H1 (cell line): ENCODE data around the gene SLAMF6. TPM values are rescaled to one million over a fixed set of nuclear protein-coding genes. Genes with fewer than 3 reads are reported as not detected.

Source experiments
- CTCF ChIA-PET: fragments of 300-600 bp; sonication (Branson Sonifier 250); formaldehyde crosslinking; loops from one replicate; lab custom pipeline; 2021; ENCODE audit not compliant: partially characterized antibody; lab: Charles Lee
- POLR2A ChIA-PET: fragments of 300-600 bp; sonication (Branson Sonifier 250); formaldehyde crosslinking; loops from one replicate; lab custom pipeline; 2021; ENCODE audit warnings: inconsistent platforms; ENCODE audit not compliant: partially characterized antibody; lab: Charles Lee
- DNase-seq, 2 experiments: peaks; one replicate each; pipeline versions ENCODE4 v3.0.0 to v3.0.0-alpha.2; 2010 to 2022; ENCODE audit warnings: low spot score in 2 of 2, low read depth in 1 of 2, mixed read lengths in 1 of 2
- FAIRE-seq: peaks from 2 replicates; lab custom pipeline; 2011; peaks lifted over from hg19 to GRCh38; lab: Jason Lieb, UNC
- H2AFZ ChIP-seq: 2 replicates; pipeline ENCODE4 v1.8.1; 2012; ENCODE audit warnings: low read length, inconsistent platforms
- H2AK5ac ChIP-seq: 2 replicates; pipeline ENCODE4 v1.6.1; 2013; ENCODE audit warnings: low read depth, low read length
- H2BK120ac ChIP-seq: replicated peaks from 2 replicates; pipeline ENCODE3; 2013; ENCODE audit warnings: low read depth, low read length, inconsistent platforms
- H2BK12ac ChIP-seq: 2 replicates; pipeline ENCODE4 v1.6.1; 2013; ENCODE audit warnings: low read depth, low read length
- H2BK15ac ChIP-seq: 2 replicates; pipeline ENCODE4 v1.6.1; 2013; ENCODE audit warnings: low read length
- H2BK20ac ChIP-seq: 2 replicates; pipeline ENCODE4 v1.6.1; 2013; ENCODE audit warnings: low read length
- H2BK5ac ChIP-seq: 2 replicates; pipeline ENCODE4 v1.6.1; 2013; ENCODE audit warnings: low read depth, low read length
- H3K14ac ChIP-seq: 2 replicates; pipeline ENCODE4 v1.6.1; 2013; ENCODE audit warnings: inconsistent platforms; ENCODE audit not compliant: insufficient read length
- H3K18ac ChIP-seq: 2 replicates; pipeline ENCODE4 v1.6.1; 2013; ENCODE audit warnings: low read length; ENCODE audit errors: extremely low read depth
- H3K23ac ChIP-seq: 2 replicates; pipeline ENCODE4 v1.6.1; 2013; ENCODE audit warnings: inconsistent platforms; ENCODE audit not compliant: insufficient read length
- H3K23me2 ChIP-seq: 2 replicates; pipeline ENCODE4 v1.6.1; 2013; ENCODE audit warnings: low read depth, low read length
- H3K27ac ChIP-seq: 2 replicates; pipeline ENCODE4 v1.6.1; 2011; ENCODE audit warnings: low read depth, low read length, inconsistent platforms
- H3K27me3 ChIP-seq, 4 experiments: replicated peaks in 1 of 4; 1 replicate in 1 of 4; 2 replicates in 3 of 4; pipeline versions ENCODE4 v1.6.1 to v1.8.1; 2011 to 2013; ENCODE audit warnings: low read length in 3 of 4, mild to moderate bottlenecking in 3 of 4, inconsistent platforms in 2 of 4, mixed read lengths in 2 of 4, moderate library complexity in 1 of 4; ENCODE audit not compliant: control insufficient read depth in 3 of 4, insufficient read depth in 3 of 4; ENCODE audit errors: extremely low read depth in 1 of 4
- H3K36me3 ChIP-seq, 4 experiments: 2 replicates each; pipeline versions ENCODE4 v1.6.1 to v1.8.1; 2011 to 2013; ENCODE audit warnings: mild to moderate bottlenecking in 4 of 4, low read length in 3 of 4, moderate library complexity in 2 of 4, control low read depth in 1 of 4, inconsistent platforms in 1 of 4; ENCODE audit not compliant: insufficient read depth in 4 of 4, control insufficient read depth in 2 of 4
- H3K4ac ChIP-seq: replicated peaks from 2 replicates; pipeline ENCODE3; 2013; ENCODE audit warnings: low read length, low read depth, mixed read lengths, inconsistent platforms; ENCODE audit not compliant: insufficient read length
- H3K4me1 ChIP-seq, 4 experiments: replicated peaks in 1 of 4; 1 replicate in 1 of 4; 2 replicates in 3 of 4; pipeline versions ENCODE4 v1.6.1 to v1.8.1; 2011 to 2013; ENCODE audit warnings: low read length in 3 of 4, inconsistent platforms in 2 of 4, mixed read lengths in 1 of 4; ENCODE audit not compliant: insufficient read depth in 4 of 4, control insufficient read depth in 3 of 4
- H3K4me2 ChIP-seq, 2 experiments: 2 replicates each; pipeline versions ENCODE4 v1.6.1 to v1.8.1; 2011 to 2013; ENCODE audit warnings: low read depth in 2 of 2, low read length in 2 of 2, control low read depth in 1 of 2, inconsistent platforms in 1 of 2, mild to moderate bottlenecking in 1 of 2; ENCODE audit not compliant: insufficient read depth in 1 of 2
- H3K4me3 ChIP-seq, 4 experiments: fragments of 200-600, 300-600 bp in 1 of 4; sonication (generic), shearing (Covaris generic), sonication (Bioruptor Twin) in 1 of 4; 2 replicates each; pipeline versions ENCODE4 v1.5.1 to v1.8.1; 2011 to 2016; ENCODE audit warnings: low read length in 4 of 4, low read depth in 3 of 4, control low read depth in 2 of 4, inconsistent platforms in 2 of 4, mild to moderate bottlenecking in 2 of 4, mixed read lengths in 1 of 4, moderate library complexity in 1 of 4; ENCODE audit not compliant: insufficient read depth in 2 of 4; ENCODE audit errors: extremely low read depth in 1 of 4
- H3K56ac ChIP-seq: replicated peaks from 2 replicates; pipeline ENCODE3; 2013; ENCODE audit warnings: low read depth, mild to moderate bottlenecking, mixed read lengths, low read length, inconsistent platforms; ENCODE audit not compliant: insufficient read length
- H3K79me1 ChIP-seq: 2 replicates; pipeline ENCODE4 v1.6.1; 2013; ENCODE audit warnings: low read depth, low read length, control low read depth
- H3K79me2 ChIP-seq, 2 experiments: 2 replicates each; pipeline versions ENCODE4 v1.6.1 to v1.8.1; 2012 to 2013; ENCODE audit warnings: low read length in 2 of 2, mild to moderate bottlenecking in 2 of 2, inconsistent platforms in 1 of 2; ENCODE audit not compliant: insufficient read depth in 2 of 2, control insufficient read depth in 1 of 2
- H3K9ac ChIP-seq, 4 experiments: replicated peaks in 1 of 4; 1 replicate in 1 of 4; 2 replicates in 3 of 4; pipeline versions ENCODE4 v1.6.1 to v1.8.1; 2011 to 2013; ENCODE audit warnings: low read depth in 3 of 4, low read length in 3 of 4, control low read depth in 2 of 4, mild to moderate bottlenecking in 2 of 4, moderate library complexity in 2 of 4, inconsistent platforms in 1 of 4; ENCODE audit errors: extremely low read depth in 1 of 4
- H3K9me3 ChIP-seq, 2 experiments: 2 replicates each; pipeline versions ENCODE4 v1.6.1 to v1.8.1; 2012 to 2013; ENCODE audit warnings: mild to moderate bottlenecking in 2 of 2, moderate library complexity in 2 of 2, control low read depth in 1 of 2, inconsistent platforms in 1 of 2, low read depth in 1 of 2, low read length in 1 of 2, mixed read lengths in 1 of 2; ENCODE audit not compliant: insufficient read depth in 2 of 2
- H4K20me1 ChIP-seq, 2 experiments: replicated peaks in 1 of 2; 2 replicates each; pipeline versions ENCODE3 to v1.8.1; 2011 to 2013; ENCODE audit warnings: inconsistent platforms in 2 of 2, low read length in 2 of 2, mild to moderate bottlenecking in 1 of 2; ENCODE audit not compliant: insufficient read depth in 2 of 2, control insufficient read depth in 1 of 2
- H4K5ac ChIP-seq: 2 replicates; pipeline ENCODE4 v1.6.1; 2013; ENCODE audit warnings: low read length, low read depth, mixed read lengths, inconsistent platforms; ENCODE audit not compliant: insufficient read length
- H4K8ac ChIP-seq: 2 replicates; pipeline ENCODE4 v1.8.0; 2013; ENCODE audit warnings: mild to moderate bottlenecking, moderate library complexity, low read length, inconsistent platforms; ENCODE audit not compliant: insufficient read depth; ENCODE audit errors: extremely low read depth
- H4K91ac ChIP-seq: replicated peaks from 2 replicates; pipeline ENCODE3; 2013; ENCODE audit warnings: low read length, mixed read lengths, inconsistent platforms; ENCODE audit not compliant: insufficient read length
- EGR1 ChIP-seq: IDR thresholded peaks from 2 replicates; pipeline ENCODE4 v1.6.1; 2011; ENCODE audit warnings: low read depth, low read length, borderline replicate concordance
- EP300 ChIP-seq, 2 experiments: IDR thresholded peaks; 1 replicate in 1 of 2; 2 replicates in 1 of 2; pipeline ENCODE4 v1.6.1; 2011 to 2012; ENCODE audit warnings: low read depth in 2 of 2, low read length in 2 of 2, mild to moderate bottlenecking in 2 of 2, borderline replicate concordance in 1 of 2, inconsistent platforms in 1 of 2, moderate library complexity in 1 of 2
- EZH2 ChIP-seq: fragments of 200-600 bp; sonication (generic); IDR thresholded peaks from 2 replicates; pipeline ENCODE4 v1.7.1; 2012; ENCODE audit warnings: low read depth, mild to moderate bottlenecking, moderate library complexity, low read length, inconsistent platforms; ENCODE audit not compliant: severe bottlenecking
- PHF8 ChIP-seq: fragments of 200-600 bp; sonication (generic); conservative IDR thresholded peaks from 2 replicates; pipeline ENCODE4 v1.7.1; 2012; ENCODE audit warnings: low read depth, mild to moderate bottlenecking, inconsistent platforms, low read length, moderate library complexity
- SAP30 ChIP-seq: fragments of 300-600 bp; sonication (generic); IDR thresholded peaks from 2 replicates; pipeline ENCODE4 v1.7.1; 2012; ENCODE audit warnings: low read length, moderate library complexity, mild to moderate bottlenecking, inconsistent platforms; ENCODE audit not compliant: insufficient read depth, insufficient replicate concordance
- SP4 ChIP-seq: IDR thresholded peaks from 2 replicates; pipeline ENCODE4 v1.6.1; 2012; ENCODE audit warnings: low read length, inconsistent platforms
- WGBS, 2 experiments: shearing (Covaris generic) in 1 of 2; methylation state at CpG; one replicate each; pipeline versions ENCODE4 v1.1.6 to v1.1.7; 2013 to 2015; ENCODE audit warnings: low lambda C conversion rate in 2 of 2, mixed read lengths in 2 of 2, inconsistent platforms in 1 of 2, low coverage in 1 of 2, missing lambda C conversion rate in 1 of 2; ENCODE audit not compliant: insufficient replicate concordance in 2 of 2, insufficient coverage in 1 of 2, insufficient read length in 1 of 2; ENCODE audit errors: extremely low coverage in 1 of 2, missing lambda C conversion rate in 1 of 2; 5-methylcytosine and 5-hydroxymethylcytosine counted together
- polyA plus RNA-seq, 7 experiments: library from polyadenylated mRNA; depleted of rRNA in 3 of 7; stranded (reverse) in 5 of 7; unstranded in 2 of 7; fragments of >200 nt in 5 of 7; fragments of 200-250 nt in 2 of 7; gene quantifications; 1 replicate in 5 of 7; 2 replicates in 1 of 7; 4 replicates in 1 of 7; pipeline versions ENCODE4 v1.2.1 to v1.2.3, GENCODE V29; 2011 to 2013; ENCODE audit warnings: missing spikeins in 2 of 7, mixed read lengths in 2 of 7
- total RNA-seq: library from RNA; stranded (reverse); fragmentation: NEBNext Ultra II Directional; extraction: Animal tissue kit (Norgen Biotek cat#: 25700); gene quantifications from 2 replicates; pipeline ENCODE4 v1.2.1, GENCODE V29; 2021
- TF ChIP-seq, protein P1 (sequence below): IDR thresholded peaks from 2 replicates; pipeline ENCODE4 v1.6.1; 2011; ENCODE audit warnings: low read length, improper control_type of control experiment
- TF ChIP-seq, protein P2 (sequence below), 3 experiments: IDR thresholded peaks; 1 replicate in 2 of 3; 2 replicates in 1 of 3; pipeline versions ENCODE4 v1.5.1 to v1.6.1; 2011; ENCODE audit warnings: low read length in 3 of 3, mild to moderate bottlenecking in 3 of 3, inconsistent platforms in 2 of 3, low read depth in 1 of 3, moderate library complexity in 1 of 3; ENCODE audit not compliant: insufficient read depth in 1 of 3; ENCODE audit errors: control extremely low read depth in 1 of 3
- TF ChIP-seq, protein P3 (sequence below): IDR thresholded peaks from 2 replicates; pipeline ENCODE4 v1.6.1; 2011; ENCODE audit warnings: low read depth, mild to moderate bottlenecking, low read length; ENCODE audit not compliant: insufficient read depth

SLAMF6 gene
- total and polyA plus RNA-seq, 2 of the 8 experiments (the other 6 are each of a cell fraction or from before 2014, with no cell fraction given): not detected

DNA sequence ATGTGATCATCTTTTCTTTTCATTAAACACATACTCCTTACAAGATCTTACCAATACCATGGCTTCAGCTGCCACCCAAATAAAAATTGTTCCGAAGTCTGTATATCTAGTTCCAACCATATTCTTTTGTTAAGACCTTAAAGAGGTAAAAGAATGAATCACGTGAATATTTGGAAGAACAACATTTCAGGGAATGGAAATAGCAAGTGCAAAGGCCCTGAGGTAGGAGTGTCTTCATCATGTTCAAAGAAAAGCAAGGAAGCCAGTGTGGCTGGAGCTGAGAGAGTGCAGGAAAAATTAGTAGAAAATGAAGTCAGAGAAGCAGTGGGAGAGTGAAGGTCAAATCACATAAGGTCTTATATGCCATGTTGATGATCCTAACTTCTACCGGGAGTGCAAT is 50.9 kb downstream of the SLAMF6 start:
- H3K14ac ChIP-seq: no peak overlapping the region
- no peaks in the 10 kb centered on the region for H3K36me3 ChIP-seq
- 95% methylated on average over 3 of the region's 3 CpGs; no CpG with 5 or more reads in 1 of the 2 experiments for WGBS, 2 experiments
- no peak overlapping the region for H3K9ac ChIP-seq
- H2BK15ac ChIP-seq: no peak overlapping the region
- no peak overlapping the region for H2AFZ ChIP-seq
- no peaks in the 10 kb centered on the region for H3K79me1 ChIP-seq
- no peak overlapping the region for H4K8ac ChIP-seq
- no peak overlapping the region for H2BK20ac ChIP-seq
- H3K9me3 ChIP-seq: no peaks in the 10 kb centered on the region
- no peak overlapping the region for H4K5ac ChIP-seq
- H3K23me2 ChIP-seq: no peaks in the 10 kb centered on the region; the same call in 1 of the 2 replicates
- H3K4me2 ChIP-seq: no peak overlapping the region
- no peak overlapping the region for H2BK12ac ChIP-seq
- H3K27me3 ChIP-seq: peaks cover 0 to 1% (median 0%) of the 10 kb centered on the region in 4 experiments; a peak in 1 of 7 replicates
- ChIA-PET POLR2A (no interaction called here), CTCF (interaction anchor here (0.6 kb wide), 1 partner anchor 42 kb away, joined by 3 read pairs; no protein-coding TSS in a partner anchor)
- no peak overlapping the region for H3K27ac ChIP-seq
- no peak overlapping the region for H3K4me3 ChIP-seq
- DNase-seq (no peak), FAIRE-seq (peak; percentile 42)
- H3K18ac ChIP-seq: no peak overlapping the region
- no peaks in the 10 kb centered on the region for H4K20me1 ChIP-seq
- H4K91ac ChIP-seq: no peak overlapping the region
- no peaks in the 10 kb centered on the region for H3K4me1 ChIP-seq
- no peak overlapping the region for H3K23ac ChIP-seq
- H3K79me2 ChIP-seq: no peaks in the 10 kb centered on the region
- no peak overlapping the region for H3K56ac ChIP-seq
- H2AK5ac ChIP-seq: no peak overlapping the region
- H3K4ac ChIP-seq: no peak overlapping the region
- no peak overlapping the region for H2BK5ac ChIP-seq
- no peak overlapping the region for H2BK120ac ChIP-seq
- no peak for TF ChIP-seq SP4
- no peak for TF ChIP-seq EGR1
- TF ChIP-seq, protein P1, sequence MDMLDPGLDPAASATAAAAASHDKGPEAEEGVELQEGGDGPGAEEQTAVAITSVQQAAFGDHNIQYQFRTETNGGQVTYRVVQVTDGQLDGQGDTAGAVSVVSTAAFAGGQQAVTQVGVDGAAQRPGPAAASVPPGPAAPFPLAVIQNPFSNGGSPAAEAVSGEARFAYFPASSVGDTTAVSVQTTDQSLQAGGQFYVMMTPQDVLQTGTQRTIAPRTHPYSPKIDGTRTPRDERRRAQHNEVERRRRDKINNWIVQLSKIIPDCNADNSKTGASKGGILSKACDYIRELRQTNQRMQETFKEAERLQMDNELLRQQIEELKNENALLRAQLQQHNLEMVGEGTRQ: no peak
- no peak for TF ChIP-seq SAP30
- TF ChIP-seq, protein P2, sequence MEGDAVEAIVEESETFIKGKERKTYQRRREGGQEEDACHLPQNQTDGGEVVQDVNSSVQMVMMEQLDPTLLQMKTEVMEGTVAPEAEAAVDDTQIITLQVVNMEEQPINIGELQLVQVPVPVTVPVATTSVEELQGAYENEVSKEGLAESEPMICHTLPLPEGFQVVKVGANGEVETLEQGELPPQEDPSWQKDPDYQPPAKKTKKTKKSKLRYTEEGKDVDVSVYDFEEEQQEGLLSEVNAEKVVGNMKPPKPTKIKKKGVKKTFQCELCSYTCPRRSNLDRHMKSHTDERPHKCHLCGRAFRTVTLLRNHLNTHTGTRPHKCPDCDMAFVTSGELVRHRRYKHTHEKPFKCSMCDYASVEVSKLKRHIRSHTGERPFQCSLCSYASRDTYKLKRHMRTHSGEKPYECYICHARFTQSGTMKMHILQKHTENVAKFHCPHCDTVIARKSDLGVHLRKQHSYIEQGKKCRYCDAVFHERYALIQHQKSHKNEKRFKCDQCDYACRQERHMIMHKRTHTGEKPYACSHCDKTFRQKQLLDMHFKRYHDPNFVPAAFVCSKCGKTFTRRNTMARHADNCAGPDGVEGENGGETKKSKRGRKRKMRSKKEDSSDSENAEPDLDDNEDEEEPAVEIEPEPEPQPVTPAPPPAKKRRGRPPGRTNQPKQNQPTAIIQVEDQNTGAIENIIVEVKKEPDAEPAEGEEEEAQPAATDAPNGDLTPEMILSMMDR (IDR thresholded peaks at IDR 0.05; ENCODE audit: control extremely low read depth in 1 of 3, insufficient read depth in 1 of 3, low read depth in 1 of 3, low read length in 3 of 3): no peak
- TF ChIP-seq PHF8: no peak
- no peak for TF ChIP-seq EZH2
- no peak for TF ChIP-seq EP300 (IDR thresholded peaks at IDR 0.05; ENCODE audit: borderline replicate concordance in 1 of 2, low read depth in 2 of 2, low read length in 2 of 2)
- TF ChIP-seq, protein P3, sequence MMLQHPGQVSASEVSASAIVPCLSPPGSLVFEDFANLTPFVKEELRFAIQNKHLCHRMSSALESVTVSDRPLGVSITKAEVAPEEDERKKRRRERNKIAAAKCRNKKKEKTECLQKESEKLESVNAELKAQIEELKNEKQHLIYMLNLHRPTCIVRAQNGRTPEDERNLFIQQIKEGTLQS: no peak
